ENCODE measurements around the gene SLC14A1. TPM values are rescaled to one million over a fixed set of nuclear protein-coding genes. Genes with fewer than 3 reads are reported as not detected.

The SLC14A1 gene
- total RNA-seq, 3 donors from 2014 or later (not counting 1 experiment from before 2014, with no cell fraction given): 21.2 to 51.6 (median 42.2) TPM

- WGBS (ENCODE audit: insufficient coverage): 82% methylated on average over 4 of the region's 4 CpGs
- no peak for ATAC-seq
- H3K9me3 Mint-ChIP-seq: peaks cover 7 to 14% of the 10 kb centered on the region in 2 donors
- Histone ChIP-seq H3K4me1 (ENCODE audit: control insufficient read depth, insufficient read depth, low read length) (no peaks in the 10 kb centered on the region), H3K4me3 (ENCODE audit: low read length) (no peak overlapping the region), H3K36me3 (ENCODE audit: control insufficient read depth, insufficient read depth, low read length) (no peaks in the 10 kb centered on the region), H3K27me3 (ENCODE audit: control insufficient read depth, insufficient read depth, low read length) (no peaks in the 10 kb centered on the region), H3K27ac (ENCODE audit: low read length) (no peak overlapping the region), H3K9me3 (ENCODE audit: control insufficient read depth, insufficient read depth, low read length) (peaks cover 38% of the 10 kb centered on the region)
- TF ChIP-seq CTCF (IDR thresholded peaks at IDR 0.05): no peak
- no peaks in the 10 kb centered on the region for H3K27me3 Mint-ChIP-seq (ENCODE audit: low read depth in 2 of 2)
- H3K27ac Mint-ChIP-seq: no peak overlapping the region
- intact Hi-C loops (cut with micrococcal nuclease): no loop called here
- H3K36me3 Mint-ChIP-seq: peaks cover 35% of the 10 kb centered on the region
- no peak for DNase-seq
- H3K4me3 Mint-ChIP-seq: no peak overlapping the region
- H3K4me1 Mint-ChIP-seq: peaks cover 0 to 6% of the 10 kb centered on the region in 2 donors
Measured at GRCh38 chr18:45708831-45709230, 15.2 kb upstream of the SLC14A1 start.

- peaks cover 19% of the 10 kb centered on the region for H3K36me3 Mint-ChIP-seq
- H3K4me3 Mint-ChIP-seq: no peak overlapping the region
- Histone ChIP-seq H3K36me3 (ENCODE audit: control insufficient read depth, insufficient read depth, low read length) (no peaks in the 10 kb centered on the region), H3K9me3 (ENCODE audit: control insufficient read depth, insufficient read depth, low read length) (peaks cover 29% of the 10 kb centered on the region), H3K27me3 (ENCODE audit: control insufficient read depth, insufficient read depth, low read length) (no peaks in the 10 kb centered on the region), H3K4me1 (ENCODE audit: control insufficient read depth, insufficient read depth, low read length) (no peaks in the 10 kb centered on the region), H3K27ac (ENCODE audit: low read length) (no peak overlapping the region), H3K4me3 (ENCODE audit: low read length) (no peak overlapping the region)
- no peaks in the 10 kb centered on the region for H3K27me3 Mint-ChIP-seq (ENCODE audit: low read depth in 2 of 2)
- peaks cover 3 to 9% of the 10 kb centered on the region in 2 donors for H3K9me3 Mint-ChIP-seq
- intact Hi-C loops (cut with micrococcal nuclease): no loop called here
- no peak for ATAC-seq
- no peak for DNase-seq
- H3K27ac Mint-ChIP-seq: no peak overlapping the region
- peaks cover 5 to 11% of the 10 kb centered on the region in 2 donors for H3K4me1 Mint-ChIP-seq
- no peak for TF ChIP-seq CTCF (IDR thresholded peaks at IDR 0.05)
Measured at GRCh38 chr18:45712061-45712460, 11.9 kb upstream of the SLC14A1 start.

GRCh38 chr18:45713239-45713638 is 10.7 kb upstream of the SLC14A1 start:
- DNase-seq: no peak
- intact Hi-C loops (cut with micrococcal nuclease): no loop called here
- Histone ChIP-seq H3K36me3 (ENCODE audit: control insufficient read depth, insufficient read depth, low read length) (no peaks in the 10 kb centered on the region), H3K9me3 (ENCODE audit: control insufficient read depth, insufficient read depth, low read length) (peaks cover 21% of the 10 kb centered on the region), H3K27me3 (ENCODE audit: control insufficient read depth, insufficient read depth, low read length) (no peaks in the 10 kb centered on the region), H3K4me3 (ENCODE audit: low read length) (no peak overlapping the region), H3K4me1 (ENCODE audit: control insufficient read depth, insufficient read depth, low read length) (no peaks in the 10 kb centered on the region), H3K27ac (ENCODE audit: low read length) (no peak overlapping the region)
- no peak for ATAC-seq
- 100% methylated on average over 1 of the region's 1 CpG for WGBS (ENCODE audit: insufficient coverage)
- TF ChIP-seq CTCF (IDR thresholded peaks at IDR 0.05): no peak
- peaks cover 0 to 4% of the 10 kb centered on the region in 2 donors for H3K9me3 Mint-ChIP-seq
- no peak overlapping the region for H3K27ac Mint-ChIP-seq
- H3K36me3 Mint-ChIP-seq: peaks cover 15% of the 10 kb centered on the region
- no peaks in the 10 kb centered on the region for H3K27me3 Mint-ChIP-seq (ENCODE audit: low read depth in 2 of 2)
- H3K4me3 Mint-ChIP-seq: no peak overlapping the region
- peaks cover 5 to 11% of the 10 kb centered on the region in 2 donors for H3K4me1 Mint-ChIP-seq

GRCh38 chr18:45715212-45715780 is 8.7 kb upstream of the SLC14A1 start:
- Histone ChIP-seq H3K4me1 (ENCODE audit: control insufficient read depth, insufficient read depth, low read length) (no peaks in the 10 kb centered on the region), H3K27ac (ENCODE audit: low read length) (no peak overlapping the region), H3K4me3 (ENCODE audit: low read length) (no peak overlapping the region), H3K36me3 (ENCODE audit: control insufficient read depth, insufficient read depth, low read length) (no peaks in the 10 kb centered on the region), H3K9me3 (ENCODE audit: control insufficient read depth, insufficient read depth, low read length) (peaks cover 5% of the 10 kb centered on the region), H3K27me3 (ENCODE audit: control insufficient read depth, insufficient read depth, low read length) (no peaks in the 10 kb centered on the region)
- DNase-seq: no peak
- intact Hi-C loops (cut with micrococcal nuclease): no loop called here
- TF ChIP-seq CTCF (IDR thresholded peaks at IDR 0.05): no peak
- no peak for ATAC-seq
- no peak overlapping the region for H3K4me3 Mint-ChIP-seq
- H3K36me3 Mint-ChIP-seq: no peaks in the 10 kb centered on the region
- H3K9me3 Mint-ChIP-seq: no peaks in the 10 kb centered on the region
- no peaks in the 10 kb centered on the region for H3K27me3 Mint-ChIP-seq (ENCODE audit: low read depth in 2 of 2)
- peaks cover 5 to 11% of the 10 kb centered on the region in 2 donors for H3K4me1 Mint-ChIP-seq
- H3K27ac Mint-ChIP-seq: no peak overlapping the region
- WGBS (ENCODE audit: insufficient coverage): 84% methylated on average over 5 of the region's 5 CpGs

Measured in natural killer cell (primary cell).